HG03571 (cell line): ENCODE data around the gene SPATA46.
"Not testable (repeated sequence)": the region's sequence is repeated elsewhere in the genome, so short reads cannot be mapped to it uniquely, and the experiment has no call there.

Source experiments
- ATAC-seq: cut with Tn5 transposase; IDR thresholded peaks from one replicate; pipeline ENCODE4 v1.9.1; 2021; ENCODE audit not compliant: unreplicated experiment

SPATA46 gene

GRCh38 chr1:162358928-162359327, 17.7 kb downstream of the SPATA46 start:
- ATAC-seq = no peak

DNA sequence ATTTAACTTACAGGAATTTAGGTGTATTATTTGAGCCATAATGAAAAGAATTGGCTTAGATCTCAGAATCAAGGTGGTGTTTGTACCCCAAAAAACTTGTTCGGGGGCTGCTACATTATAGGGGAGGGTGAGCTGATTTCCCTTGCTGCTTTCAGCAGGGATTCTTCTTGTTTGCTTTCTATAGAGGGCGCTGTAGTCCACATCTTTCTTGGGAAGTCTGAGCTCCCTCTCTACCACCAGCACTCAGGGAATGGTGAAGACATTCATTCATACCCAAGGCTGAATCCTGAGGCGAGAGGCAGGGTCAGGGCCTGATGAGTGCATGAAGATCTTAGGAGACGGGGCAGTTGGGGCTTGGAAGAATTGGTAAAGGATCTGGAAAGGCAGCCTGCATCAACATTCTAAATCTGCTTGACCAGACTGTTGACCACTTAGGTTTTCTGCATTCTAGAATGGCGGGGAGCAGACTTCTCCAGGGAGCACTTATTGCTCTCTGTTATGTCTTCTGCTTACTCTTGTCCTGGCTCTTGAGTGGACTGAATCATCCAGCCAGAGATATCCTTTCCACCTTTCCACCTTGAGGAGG, 18.9 kb downstream of the SPATA46 start:
- ATAC-seq = no peak

GRCh38 chr1:162353702-162354101, 23.0 kb downstream of the SPATA46 start:
- no peak for ATAC-seq

DNA sequence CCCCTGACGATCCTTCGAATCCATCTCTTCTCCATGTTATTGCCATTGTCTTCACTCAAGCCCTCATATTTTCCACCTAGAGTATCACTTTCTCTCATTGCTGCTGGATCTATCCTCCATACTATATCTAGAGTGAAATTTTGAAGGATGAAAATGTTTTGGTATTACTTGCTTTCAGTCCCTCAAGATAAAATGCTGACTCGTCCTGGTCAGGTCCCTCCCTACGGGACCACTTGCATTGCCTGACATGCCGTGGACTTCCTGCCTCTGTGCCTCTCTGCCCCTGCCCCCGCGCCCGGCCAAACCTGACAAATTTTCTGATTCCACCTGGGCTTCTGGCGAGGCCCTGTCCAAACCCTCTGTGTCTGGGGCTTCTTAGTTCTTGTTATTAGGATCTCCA, 23.6 kb downstream of the SPATA46 start:
- no peak for ATAC-seq

DNA sequence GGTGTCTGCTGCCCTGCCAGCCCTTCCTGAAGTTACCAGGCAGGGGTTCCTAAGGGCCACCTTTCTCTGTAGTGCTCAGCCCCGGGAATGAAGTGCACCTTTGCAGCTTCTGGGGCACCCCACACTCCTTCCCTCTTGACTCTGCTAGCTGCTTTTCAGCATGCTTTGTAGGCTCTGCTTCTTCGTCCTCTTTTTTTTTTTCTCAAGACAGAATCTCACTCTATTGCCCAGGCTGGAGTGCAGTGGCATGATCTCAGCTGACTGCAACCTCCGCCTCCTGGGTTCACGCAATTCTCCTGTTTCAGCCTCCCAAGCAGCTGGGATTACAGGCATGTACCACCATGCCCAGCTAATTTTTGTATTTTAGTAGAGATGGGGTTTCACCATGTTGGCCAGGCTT, 24.8 kb downstream of the SPATA46 start:
- not testable (repeated sequence) for ATAC-seq

GRCh38 chr1:162351246-162351842, 25.3 kb downstream of the SPATA46 start:
- ATAC-seq = no peak

DNA sequence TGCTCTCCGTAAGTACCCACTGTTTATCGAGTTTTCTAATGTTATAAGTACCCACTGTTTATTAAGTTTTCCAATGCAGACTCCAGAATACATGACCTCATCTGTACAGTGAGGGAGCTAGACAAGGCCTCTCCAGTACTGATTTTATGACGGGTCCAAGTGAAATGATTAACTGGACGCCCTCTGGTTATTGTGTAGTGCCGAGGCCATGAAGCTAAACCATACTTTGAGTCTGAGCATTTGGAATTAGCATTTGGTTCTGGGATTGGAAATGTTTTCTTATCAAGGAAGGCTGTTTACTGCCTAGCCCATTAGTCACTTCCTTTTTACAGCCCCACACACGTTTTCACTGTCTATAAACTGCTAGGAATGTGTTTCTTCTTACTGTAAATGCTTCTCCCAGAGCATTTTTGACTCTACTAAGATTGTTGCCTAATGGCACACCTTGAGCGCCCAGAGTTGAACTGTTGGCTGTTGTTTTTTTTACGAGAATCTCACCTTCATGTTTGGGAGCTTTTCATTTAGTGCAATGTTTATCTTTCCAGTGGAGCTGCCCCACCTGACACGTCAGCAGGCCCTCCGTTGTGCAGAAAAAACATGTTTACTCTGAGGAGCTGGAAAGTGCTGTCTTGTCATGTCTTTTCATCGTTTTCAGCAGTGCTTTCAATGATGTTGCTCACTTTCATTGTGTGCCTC, 26.9 kb downstream of the SPATA46 start:
- ATAC-seq = no peak

- no peak for ATAC-seq
These were observed 29.4 kb downstream of the SPATA46 start for GRCh38 chr1:162347281-162347680.

- ATAC-seq = no peak
These were observed 33.2 kb downstream of the SPATA46 start for GRCh38 chr1:162343470-162343869.

GRCh38 chr1:162342452-162342983, 34.1 kb downstream of the SPATA46 start:
- ATAC-seq = no peak

- no peak for ATAC-seq
These were observed 39.9 kb downstream of the SPATA46 start for GRCh38 chr1:162336621-162337285.

DNA sequence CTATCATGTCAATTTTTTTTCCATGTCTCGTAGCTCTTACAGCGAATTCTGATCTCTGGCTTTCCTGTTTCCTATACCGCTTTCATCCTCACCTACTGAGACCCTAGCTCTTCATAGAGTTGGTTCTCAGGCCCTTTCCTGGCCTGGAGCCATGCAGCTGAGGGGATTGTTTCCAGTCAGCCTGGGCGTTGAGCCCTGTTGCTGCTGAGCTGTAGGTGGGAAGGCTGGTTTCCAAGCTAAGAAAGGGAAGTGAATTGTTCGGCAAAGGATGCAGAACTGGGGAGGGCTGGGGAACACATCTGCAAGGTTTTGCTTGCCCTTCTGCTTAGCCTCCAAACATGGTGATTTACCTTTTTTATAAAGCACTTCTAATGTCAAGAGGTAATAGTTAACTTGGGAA, 41.5 kb downstream of the SPATA46 start:
- ATAC-seq = no peak

GRCh38 chr1:162333991-162334390, 42.7 kb downstream of the SPATA46 start:
- ATAC-seq = no peak

GRCh38 chr1:162329826-162330225, 46.8 kb downstream of the SPATA46 start:
- ATAC-seq = no peak

DNA sequence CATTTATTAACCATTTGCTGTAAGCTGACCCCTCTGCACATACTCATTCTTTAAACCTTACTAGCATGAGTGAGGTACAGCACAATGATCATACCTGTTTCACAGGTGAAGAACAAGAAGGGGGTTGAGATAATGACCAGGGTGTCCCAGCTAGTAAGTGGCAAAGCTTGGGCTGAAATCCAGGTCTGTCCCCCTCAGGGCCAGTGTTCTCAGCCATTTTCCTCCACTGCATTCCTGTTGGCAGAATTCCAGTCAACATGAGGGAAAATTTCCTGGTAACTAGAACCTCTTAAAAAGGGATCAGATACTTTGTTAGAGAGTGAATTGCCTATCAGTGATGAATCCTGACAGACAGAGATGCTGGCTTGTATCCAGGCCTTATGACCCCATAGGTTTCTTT, 48.1 kb downstream of the SPATA46 start:
- ATAC-seq = no peak

- no peak for ATAC-seq
These were observed 48.9 kb downstream of the SPATA46 start for GRCh38 chr1:162327788-162328165.

GRCh38 chr1:162327144-162327787, 49.4 kb downstream of the SPATA46 start:
- ATAC-seq = no peak

GRCh38 chr1:162326559-162326958, 50.1 kb downstream of the SPATA46 start:
- no peak for ATAC-seq

DNA sequence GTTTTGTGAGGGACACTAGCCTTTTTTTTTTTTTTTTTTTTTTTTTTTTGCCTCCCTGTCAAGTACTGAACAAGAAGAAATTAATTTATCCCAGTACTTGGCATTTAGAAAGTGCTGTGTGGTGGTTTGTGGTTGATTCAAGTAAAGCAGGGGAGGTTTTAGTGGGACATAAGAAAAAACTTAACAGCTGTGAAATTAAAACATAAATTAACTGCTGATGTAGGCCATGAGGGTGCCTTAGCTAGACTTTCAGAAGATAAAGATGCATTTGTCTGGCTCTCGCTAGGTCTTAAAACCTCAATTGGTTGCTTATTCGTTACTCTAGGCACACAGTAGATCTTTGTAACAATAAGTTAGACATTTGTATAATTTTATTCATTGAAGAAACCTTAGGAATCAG, 52.3 kb downstream of the SPATA46 start:
- ATAC-seq = no peak
